ENCODE results near the gene PAXX.

DNA sequence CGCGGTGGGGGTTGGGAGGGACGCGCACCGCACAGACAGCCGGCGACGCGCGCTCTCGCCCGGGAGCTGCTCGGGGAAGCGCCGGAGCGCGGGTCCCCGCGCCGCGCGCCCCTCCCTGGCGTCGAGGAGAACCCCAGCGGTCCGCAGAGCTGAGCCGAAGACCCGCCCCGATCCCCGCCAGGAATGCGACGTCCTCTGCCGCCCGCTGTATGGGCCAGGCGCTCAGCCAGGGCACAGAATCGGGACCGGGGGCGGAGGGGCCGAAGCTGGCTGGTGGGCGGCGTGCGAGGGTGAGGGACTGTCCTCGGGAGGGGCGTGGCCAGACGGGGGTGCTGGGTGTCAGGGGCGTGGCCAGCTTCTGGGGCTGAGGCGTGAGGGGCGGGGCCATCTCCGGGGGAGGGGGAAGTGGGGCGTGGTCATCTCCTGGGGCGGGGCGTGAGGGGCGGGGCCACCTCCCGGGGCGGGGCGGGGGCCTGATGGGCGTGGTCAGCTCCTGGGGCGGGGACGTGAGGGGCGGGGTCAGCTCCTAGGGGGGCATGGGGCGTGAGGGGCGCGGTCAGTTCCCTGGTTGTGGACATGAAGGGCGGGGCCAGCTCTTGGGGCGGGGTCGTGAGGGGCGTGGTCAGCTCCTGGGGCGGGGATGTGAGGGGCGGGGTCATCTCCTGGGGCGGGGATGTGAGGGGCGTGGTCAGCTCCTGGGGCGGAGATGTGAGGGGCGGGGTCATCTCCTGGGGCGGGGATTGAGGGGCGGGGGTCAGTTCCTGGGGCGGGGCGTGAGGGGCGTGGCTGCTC lies 14.0 kb upstream of the PAXX start:
- TF ChIP-seq, protein P1, sequence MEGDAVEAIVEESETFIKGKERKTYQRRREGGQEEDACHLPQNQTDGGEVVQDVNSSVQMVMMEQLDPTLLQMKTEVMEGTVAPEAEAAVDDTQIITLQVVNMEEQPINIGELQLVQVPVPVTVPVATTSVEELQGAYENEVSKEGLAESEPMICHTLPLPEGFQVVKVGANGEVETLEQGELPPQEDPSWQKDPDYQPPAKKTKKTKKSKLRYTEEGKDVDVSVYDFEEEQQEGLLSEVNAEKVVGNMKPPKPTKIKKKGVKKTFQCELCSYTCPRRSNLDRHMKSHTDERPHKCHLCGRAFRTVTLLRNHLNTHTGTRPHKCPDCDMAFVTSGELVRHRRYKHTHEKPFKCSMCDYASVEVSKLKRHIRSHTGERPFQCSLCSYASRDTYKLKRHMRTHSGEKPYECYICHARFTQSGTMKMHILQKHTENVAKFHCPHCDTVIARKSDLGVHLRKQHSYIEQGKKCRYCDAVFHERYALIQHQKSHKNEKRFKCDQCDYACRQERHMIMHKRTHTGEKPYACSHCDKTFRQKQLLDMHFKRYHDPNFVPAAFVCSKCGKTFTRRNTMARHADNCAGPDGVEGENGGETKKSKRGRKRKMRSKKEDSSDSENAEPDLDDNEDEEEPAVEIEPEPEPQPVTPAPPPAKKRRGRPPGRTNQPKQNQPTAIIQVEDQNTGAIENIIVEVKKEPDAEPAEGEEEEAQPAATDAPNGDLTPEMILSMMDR (IDR thresholded peaks at IDR 0.05) = peak in 1 of 4 experiments; percentile 3
- peak in 1 of 2 donors; percentile 21 for TF ChIP-seq POLR2A (IDR thresholded peaks at IDR 0.05)

Measured in uterus (tissue), 2 donors.